Peyer's patch (tissue), 4 donors: ENCODE results near the gene GADL1.

ENCODE experiments used
- POLR2A ChIP-seq, 2 donors: fragments of 450-650 bp; IDR thresholded peaks; one replicate each; pipeline ENCODE4 v1.5.1; 2017; ENCODE audit warnings: antibody characterized with exemption in 2 of 2, mild to moderate bottlenecking in 2 of 2, moderate library complexity in 2 of 2
- TF ChIP-seq, protein P1 (sequence below), 6 experiments: fragments of 450-650 bp in 4 of 6; fragments of 200-600 bp in 2 of 6; sonication (generic) in 1 of 6; IDR thresholded peaks; one replicate each; pipeline ENCODE4 v1.5.1; 2017 to 2019; ENCODE audit warnings: antibody characterized with exemption in 6 of 6, mild to moderate bottlenecking in 3 of 6, moderate library complexity in 1 of 6

DNA sequence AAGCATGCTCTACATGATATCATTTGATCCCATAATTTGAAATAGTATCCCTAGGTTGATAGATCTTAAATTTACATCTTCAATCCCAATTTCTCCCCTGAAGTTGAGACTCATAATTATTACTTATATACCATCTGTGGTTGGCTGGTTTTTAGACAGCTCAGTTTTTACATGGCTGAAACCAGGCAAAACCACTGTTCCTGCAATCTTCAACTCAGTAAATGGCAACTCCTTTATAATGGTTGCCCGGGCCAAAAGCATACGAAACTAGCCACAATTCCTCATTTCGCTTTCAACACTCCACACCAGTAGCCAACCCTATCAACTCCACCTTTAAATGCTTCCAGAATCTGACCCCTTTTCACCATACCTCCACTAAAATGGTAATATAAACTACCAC lies 169.6 kb downstream of the GADL1 start:
- TF ChIP-seq, protein P1, sequence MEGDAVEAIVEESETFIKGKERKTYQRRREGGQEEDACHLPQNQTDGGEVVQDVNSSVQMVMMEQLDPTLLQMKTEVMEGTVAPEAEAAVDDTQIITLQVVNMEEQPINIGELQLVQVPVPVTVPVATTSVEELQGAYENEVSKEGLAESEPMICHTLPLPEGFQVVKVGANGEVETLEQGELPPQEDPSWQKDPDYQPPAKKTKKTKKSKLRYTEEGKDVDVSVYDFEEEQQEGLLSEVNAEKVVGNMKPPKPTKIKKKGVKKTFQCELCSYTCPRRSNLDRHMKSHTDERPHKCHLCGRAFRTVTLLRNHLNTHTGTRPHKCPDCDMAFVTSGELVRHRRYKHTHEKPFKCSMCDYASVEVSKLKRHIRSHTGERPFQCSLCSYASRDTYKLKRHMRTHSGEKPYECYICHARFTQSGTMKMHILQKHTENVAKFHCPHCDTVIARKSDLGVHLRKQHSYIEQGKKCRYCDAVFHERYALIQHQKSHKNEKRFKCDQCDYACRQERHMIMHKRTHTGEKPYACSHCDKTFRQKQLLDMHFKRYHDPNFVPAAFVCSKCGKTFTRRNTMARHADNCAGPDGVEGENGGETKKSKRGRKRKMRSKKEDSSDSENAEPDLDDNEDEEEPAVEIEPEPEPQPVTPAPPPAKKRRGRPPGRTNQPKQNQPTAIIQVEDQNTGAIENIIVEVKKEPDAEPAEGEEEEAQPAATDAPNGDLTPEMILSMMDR (IDR thresholded peaks at IDR 0.05) = no peak
- TF ChIP-seq POLR2A (IDR thresholded peaks at IDR 0.05) = no peak
